HuH-7 (cell line): ENCODE measurements around the gene KIAA0232.
"Not testable (repeated sequence)": the region's sequence is repeated elsewhere in the genome, so short reads cannot be mapped to it uniquely, and the experiment has no call there.

Experiments
- DNase-seq: peaks from one replicate; pipeline ENCODE4 v3.0.0; 2011; ENCODE audit warnings: low spot score

KIAA0232 gene

GRCh38 chr4:6754481-6755087 is 27.9 kb upstream of the KIAA0232 start:
- DNase-seq: no peak

DNA sequence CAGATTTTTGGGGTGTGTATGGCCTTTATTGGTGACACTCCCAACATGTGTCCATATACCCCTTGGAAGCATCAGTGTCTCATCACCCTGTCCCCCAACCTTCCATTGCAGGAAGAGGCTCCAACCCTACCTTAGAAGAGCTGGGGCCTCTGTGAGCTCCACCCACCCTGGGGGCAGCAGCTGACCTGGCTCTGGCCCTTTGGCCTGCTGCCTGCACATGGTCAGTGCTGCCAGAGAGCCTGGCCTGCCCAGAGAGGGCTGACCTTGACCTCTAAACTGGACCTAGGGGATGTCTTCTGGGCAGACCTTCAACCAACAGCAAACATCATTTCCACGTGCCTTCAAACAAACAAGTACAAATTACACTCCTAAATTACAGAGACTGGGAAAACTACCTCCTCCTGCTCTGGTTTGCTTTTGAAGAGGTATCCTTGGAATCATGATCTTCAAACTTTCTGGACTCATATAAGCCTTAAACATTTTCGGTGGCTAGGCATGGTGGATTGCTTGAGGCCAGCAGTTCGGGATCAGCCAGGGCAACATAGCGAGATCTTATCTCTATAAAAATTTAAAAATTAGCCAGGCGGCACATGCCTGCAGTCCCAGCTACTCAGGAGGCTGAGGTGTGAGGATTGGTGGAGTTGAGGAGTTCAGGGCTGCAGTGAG is 27.3 kb upstream of the KIAA0232 start:
- DNase-seq: no peak

DNA sequence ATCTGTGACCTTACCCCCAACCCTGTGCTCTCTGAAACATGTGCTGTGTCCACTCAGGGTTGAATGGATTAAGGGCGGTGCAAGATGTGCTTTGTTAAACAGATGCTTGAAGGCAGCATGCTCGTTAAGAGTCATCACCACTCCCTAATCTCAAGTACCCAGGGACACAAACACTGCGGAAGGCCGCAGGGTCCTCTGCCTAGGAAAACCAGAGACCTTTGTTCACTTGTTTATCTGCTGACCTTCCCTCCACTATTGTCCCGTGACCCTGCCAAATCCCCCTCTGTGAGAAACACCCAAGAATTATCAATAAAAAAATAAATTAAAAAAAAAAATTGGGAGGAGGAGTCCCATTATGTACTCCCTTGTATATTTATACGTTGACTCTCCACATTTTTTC is 26.2 kb upstream of the KIAA0232 start:
- not testable (repeated sequence) for DNase-seq

- DNase-seq: no peak
Measured at GRCh38 chr4:6758728-6759127, 23.8 kb upstream of the KIAA0232 start.

DNA sequence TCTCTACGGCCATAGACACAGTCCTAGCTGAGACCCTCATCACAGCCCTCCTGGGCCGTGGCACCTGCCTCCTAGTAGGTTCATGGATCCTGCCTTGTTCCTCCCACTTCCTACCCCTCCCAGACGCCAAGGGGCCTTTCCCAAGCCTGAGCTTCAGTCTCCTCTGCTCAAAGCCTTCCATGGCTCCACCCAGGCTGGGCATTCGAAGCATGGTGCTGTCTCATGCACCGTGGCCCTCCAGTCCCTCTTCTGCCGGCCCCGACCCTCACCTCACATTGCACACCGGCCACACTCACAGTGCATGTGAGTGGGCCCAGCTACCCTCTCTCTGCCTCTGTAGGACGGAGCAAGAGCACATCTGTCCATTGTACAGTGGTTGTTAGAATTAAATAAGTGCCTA is 21.7 kb upstream of the KIAA0232 start:
- no peak for DNase-seq

DNA sequence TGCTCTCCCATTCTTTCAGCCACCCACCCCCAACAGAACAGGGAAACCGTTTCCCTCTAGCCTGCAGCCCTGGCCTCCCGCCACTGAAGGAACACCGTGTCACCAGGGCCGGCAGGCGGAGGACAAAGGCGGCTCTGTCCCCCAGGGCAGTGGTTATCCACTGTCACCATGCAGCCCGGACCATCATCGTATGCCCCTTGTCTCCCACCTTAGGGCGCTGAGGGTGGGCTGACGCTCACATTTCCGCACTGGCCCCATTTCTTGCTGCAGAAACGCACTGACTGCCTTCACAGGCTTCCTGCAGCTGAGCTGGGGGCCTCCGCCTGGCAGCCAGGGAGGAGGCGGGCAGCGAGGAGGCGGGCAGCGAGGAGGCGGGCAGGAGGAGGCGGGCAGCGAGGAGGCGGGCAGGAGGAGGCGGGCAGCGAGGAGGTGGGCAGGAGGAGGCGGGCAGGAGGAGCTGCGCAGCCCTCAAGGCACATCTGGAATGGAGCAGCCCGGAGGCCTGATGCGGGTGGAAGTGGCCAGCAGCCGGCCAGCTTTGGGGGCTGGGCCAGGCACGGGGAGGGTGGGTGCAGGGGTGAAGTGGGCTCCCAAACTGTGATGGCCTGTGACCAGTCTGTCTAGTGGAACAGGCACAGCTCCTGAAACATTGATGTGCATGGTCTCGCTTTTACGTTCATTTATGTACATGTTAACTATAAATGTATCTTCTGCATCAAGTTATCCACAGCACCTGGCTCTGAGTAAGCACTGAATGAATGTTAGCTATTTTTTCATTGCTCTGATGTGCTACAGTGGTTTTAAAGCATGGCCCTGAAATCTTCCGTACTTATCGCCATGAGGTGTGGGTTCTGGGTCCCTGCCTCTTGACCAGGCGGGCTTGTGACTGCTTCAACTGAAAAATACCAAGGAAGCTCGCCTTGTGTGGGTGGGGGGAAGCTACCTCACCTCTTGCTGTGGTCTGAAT is 20.6 kb upstream of the KIAA0232 start:
- DNase-seq: no peak

DNA sequence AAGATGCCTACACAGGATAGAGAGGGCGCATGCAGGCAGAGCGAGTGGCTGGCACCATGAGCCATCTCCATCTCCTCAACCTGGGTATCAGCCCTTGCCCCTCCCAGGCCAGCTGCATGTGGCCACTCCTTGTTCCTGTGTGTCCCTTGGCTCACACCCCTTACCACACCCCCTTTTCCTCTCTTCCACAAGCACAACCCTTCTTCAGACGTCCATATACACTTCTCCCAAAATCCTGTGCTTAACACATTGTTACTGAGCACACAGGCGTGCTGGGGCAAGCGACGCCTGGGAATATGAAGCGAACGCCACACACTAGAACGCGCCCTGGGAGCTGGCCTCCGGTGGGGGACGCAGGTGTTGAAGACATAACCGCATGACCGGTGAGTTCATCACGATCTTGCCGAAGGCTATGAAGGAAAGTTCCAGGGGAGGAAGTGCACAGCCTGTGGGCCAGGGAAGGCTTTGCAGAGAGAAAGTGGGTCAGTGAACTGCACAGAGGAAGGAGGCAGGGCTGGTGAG is 19.1 kb upstream of the KIAA0232 start:
- DNase-seq: no peak

DNA sequence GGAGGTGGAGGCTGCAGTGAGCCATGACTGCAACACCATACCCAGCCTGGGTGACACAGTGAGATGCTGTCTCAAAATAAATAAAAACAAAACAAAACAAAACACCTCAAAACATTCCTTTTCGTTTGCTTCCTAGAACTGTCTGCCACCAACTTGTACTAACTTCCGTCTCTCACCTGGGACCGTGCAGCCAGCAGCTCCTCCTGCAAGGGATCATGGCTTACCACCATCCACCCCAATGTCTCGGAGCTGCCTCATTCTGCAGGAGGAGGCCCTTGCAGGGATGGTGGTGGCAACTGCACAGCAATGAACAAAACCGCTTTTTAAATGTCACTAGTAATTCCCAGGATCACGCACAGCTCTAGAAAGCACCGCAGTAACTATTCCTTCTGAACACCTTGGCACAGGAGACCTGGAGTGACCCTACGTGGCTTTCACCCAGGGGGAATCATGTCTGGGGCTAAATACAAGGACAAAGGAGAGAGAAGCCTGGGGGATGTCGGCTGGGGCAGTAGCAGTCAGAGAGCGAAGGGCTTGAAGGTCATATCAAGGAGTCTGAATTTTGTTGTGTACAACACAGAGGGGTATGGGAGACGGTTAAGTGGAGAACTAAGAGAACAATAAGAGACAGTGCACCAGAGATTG is 17.4 kb upstream of the KIAA0232 start:
- DNase-seq: no peak

DNA sequence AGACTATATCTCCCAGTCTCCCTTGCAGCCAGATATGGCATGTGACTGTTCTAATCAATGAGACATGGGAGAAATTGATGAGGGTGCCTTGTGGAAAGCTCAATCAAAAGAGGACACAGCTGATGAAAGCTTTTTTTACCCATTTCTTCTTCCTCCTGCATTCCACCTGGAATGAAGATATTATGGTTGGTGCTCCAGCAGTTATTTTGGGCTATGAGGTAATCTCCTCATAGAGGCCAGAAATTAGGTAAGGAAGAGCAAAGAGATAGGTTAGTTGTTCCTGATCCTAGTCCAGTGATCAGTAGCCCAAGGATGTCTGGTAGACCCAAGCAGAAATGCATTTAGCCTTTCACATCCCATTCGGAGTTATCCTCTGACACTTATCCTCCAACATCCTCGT is 16.8 kb upstream of the KIAA0232 start:
- DNase-seq: no peak

DNA sequence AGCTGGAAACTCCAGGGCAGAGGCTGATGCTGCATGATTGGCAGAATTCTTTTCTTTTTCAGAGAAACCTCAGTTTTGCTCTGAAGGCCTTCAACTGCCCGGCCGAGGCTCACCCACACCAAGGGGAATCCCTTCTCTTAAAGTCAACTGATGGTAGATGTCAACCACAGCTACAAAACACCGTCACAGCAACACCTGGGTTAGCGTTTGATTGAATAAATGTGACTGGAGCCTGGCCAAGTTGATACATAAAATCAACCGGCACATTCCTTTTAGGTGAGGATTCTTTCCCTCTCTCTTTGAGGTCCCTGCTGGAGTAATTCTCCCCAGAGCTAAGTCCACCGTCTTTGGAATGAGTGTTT is 15.2 kb upstream of the KIAA0232 start:
- no peak for DNase-seq

- DNase-seq: no peak
Measured at GRCh38 chr4:6767748-6768538, 14.6 kb upstream of the KIAA0232 start.

DNA sequence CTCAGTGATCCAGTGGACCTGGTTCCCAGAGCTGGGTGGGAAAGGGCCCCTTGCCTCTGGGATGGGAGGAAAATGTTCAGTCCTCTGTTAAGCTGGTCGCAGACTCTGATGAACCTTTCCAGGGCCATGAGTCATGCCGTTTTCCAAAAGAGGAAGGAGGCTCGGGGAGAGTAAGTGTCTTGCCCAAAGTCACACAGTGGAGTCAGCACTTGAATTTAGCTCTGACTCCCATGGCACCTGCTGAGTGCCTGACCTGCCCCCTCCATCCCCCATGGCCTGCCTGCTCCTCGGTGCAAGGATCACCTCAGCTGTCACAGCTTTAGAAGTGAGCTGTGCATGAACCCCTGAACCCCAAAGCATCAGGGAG is 14.0 kb upstream of the KIAA0232 start:
- DNase-seq: no peak

- DNase-seq: no peak
Measured at GRCh38 chr4:6769233-6769988, 13.1 kb upstream of the KIAA0232 start.

GRCh38 chr4:6769989-6770420 is 12.5 kb upstream of the KIAA0232 start:
- DNase-seq: no peak

DNA sequence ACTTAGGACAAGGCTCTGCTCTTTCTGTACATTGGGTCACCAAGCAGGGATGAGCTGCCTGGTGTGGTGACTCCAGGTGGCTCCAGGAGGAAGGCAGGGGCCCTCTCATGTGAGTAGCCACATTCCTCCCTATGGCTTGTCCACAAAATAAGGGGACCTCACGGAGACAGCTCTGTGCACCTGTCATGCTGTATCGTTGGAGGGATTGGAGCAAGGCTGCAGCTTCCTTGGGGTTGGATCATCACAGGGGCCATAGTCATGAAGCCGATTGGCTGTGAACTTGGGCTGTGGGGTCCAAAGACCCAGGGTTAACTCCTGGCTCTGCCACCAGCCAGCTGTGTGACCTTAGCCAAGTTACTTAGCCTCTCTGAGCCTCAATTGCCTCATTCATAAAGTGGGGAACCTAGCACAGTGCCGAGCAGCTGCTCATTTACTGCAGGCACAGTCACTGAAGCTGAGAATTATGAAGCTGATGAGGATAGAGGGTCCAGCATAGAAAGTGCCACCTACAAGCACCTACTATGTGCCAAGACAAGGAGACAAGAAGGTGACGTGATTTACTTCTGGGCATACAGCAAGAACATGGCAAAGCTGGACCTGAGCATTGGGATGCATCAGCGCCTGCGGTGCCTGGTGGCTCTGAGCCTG is 11.8 kb upstream of the KIAA0232 start:
- DNase-seq: no peak

DNA sequence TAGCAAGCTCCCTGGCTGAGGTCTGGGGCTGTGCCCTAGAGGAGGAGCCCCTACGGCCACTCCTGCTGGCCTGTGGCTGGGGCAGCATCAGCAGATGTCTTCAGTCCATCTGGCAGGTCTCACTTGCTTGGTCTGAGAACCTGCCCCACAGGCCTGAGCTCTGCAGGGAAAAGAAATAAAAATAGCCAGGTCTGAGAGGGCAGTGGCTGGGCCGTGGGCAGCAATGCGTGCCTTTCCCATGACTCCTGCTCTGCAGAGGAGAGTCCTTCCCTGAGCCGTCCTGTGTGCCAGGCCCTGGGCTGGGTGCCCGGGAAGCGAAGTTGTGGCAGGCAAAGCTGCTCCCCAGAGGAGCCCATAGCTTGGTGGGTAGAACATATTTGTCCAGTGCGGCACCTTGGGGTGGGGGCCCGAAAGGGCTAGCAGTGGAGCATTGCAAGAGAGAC is 11.3 kb upstream of the KIAA0232 start:
- no peak for DNase-seq

DNA sequence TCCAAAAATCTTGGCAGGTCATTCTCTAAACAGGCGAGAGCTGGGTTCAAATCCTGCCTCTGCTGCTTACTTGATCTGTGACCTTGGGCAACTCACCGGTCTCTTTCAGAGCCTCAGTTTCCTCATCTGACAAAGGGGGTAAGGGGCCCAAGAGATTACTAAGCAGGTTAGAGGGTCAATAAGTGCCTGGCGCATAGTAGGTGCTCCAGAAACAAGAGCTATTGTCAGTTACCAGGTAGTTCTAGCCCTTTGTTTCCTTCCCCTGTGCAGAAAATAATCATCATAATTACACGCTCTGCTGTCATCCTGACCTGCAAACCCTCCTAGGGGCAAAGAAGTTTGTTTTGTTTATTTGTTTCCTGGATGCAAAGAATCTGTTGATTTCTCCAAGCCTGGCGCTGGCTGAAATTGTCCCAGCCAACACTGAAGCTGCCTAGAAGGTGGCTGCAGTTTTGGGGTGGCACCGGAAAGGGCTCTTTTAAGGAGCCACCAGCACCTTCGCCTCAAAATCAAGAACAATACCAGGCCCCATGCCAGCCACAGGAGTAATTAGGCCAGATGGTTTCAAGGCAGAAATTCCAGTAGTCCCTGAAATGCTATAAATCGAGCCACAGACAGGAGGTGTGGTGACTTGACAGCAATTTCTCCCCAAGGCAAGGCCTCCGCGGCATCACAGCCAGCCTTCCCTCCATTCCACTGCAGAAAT is 10.2 kb upstream of the KIAA0232 start:
- no peak for DNase-seq

- no peak for DNase-seq
Measured at GRCh38 chr4:6773106-6773505, 9.4 kb upstream of the KIAA0232 start.
